GM19463 (cell line): ENCODE results near the gene KIF6.
A peak's percentile ranks its signal among the peaks of the same experiment; 100 is the strongest.

Experiments
- ATAC-seq: cut with Tn5 transposase; IDR thresholded peaks from one replicate; pipeline ENCODE4 v1.9.1; 2021; ENCODE audit warnings: mild to moderate bottlenecking, moderate library complexity; ENCODE audit not compliant: unreplicated experiment

Gene KIF6

GRCh38 chr6:39602601-39603519 is 122.3 kb downstream of the KIF6 start:
- ATAC-seq = no peak

GRCh38 chr6:39599973-39600372 is 125.2 kb downstream of the KIF6 start:
- ATAC-seq = no peak

GRCh38 chr6:39599341-39599740 is 125.9 kb downstream of the KIF6 start:
- ATAC-seq = no peak

- ATAC-seq = no peak
Measured at GRCh38 chr6:39594285-39594684, 130.9 kb downstream of the KIF6 start.

GRCh38 chr6:39593646-39594045 is 131.6 kb downstream of the KIF6 start:
- peak; percentile 50 for ATAC-seq

- no peak for ATAC-seq
Measured at GRCh38 chr6:39590871-39591393, 134.3 kb downstream of the KIF6 start.

- ATAC-seq = no peak
Measured at GRCh38 chr6:39587080-39587479, 138.1 kb downstream of the KIF6 start.

GRCh38 chr6:39585641-39586040 is 139.6 kb downstream of the KIF6 start:
- ATAC-seq = no peak

- no peak for ATAC-seq
Measured at GRCh38 chr6:39577446-39578165, 147.6 kb downstream of the KIF6 start.

- no peak for ATAC-seq
Measured at GRCh38 chr6:39576556-39577303, 148.5 kb downstream of the KIF6 start.

- no peak for ATAC-seq
Measured at GRCh38 chr6:39574991-39575390, 150.2 kb downstream of the KIF6 start.

- ATAC-seq = no peak
Measured at GRCh38 chr6:39573541-39573940, 151.7 kb downstream of the KIF6 start.

GRCh38 chr6:39572661-39573340 is 152.4 kb downstream of the KIF6 start:
- ATAC-seq = no peak

- ATAC-seq = no peak
Measured at GRCh38 chr6:39568896-39569295, 156.3 kb downstream of the KIF6 start.

GRCh38 chr6:39567091-39567490 is 158.1 kb downstream of the KIF6 start:
- ATAC-seq = no peak

- no peak for ATAC-seq
Measured at GRCh38 chr6:39566456-39566855, 158.8 kb downstream of the KIF6 start.

- no peak for ATAC-seq
Measured at GRCh38 chr6:39565956-39566355, 159.3 kb downstream of the KIF6 start.

- ATAC-seq = no peak
Measured at GRCh38 chr6:39563566-39564311, 161.5 kb downstream of the KIF6 start.

- no peak for ATAC-seq
Measured at GRCh38 chr6:39561536-39562266, 163.5 kb downstream of the KIF6 start.
